Spleen (tissue), 11 donors: Measurements from ENCODE around the gene HOXB5. TPM values are rescaled to one million over a fixed set of nuclear protein-coding genes. Genes with fewer than 3 reads are reported as not detected.

Experiments used
- DNase-seq: peaks from one replicate; pipeline ENCODE4 v3.0.0-alpha.2; 2020
- H3K27ac ChIP-seq, 8 donors: fragments of 200-600 bp; sonication (generic) in 7 of 8; 1 replicate in 4 of 8; 2 replicates in 4 of 8; pipeline versions ENCODE4 v1.5.0 to v1.8.0; 2016 to 2021; ENCODE audit warnings: inconsistent platforms in 4 of 8, mild to moderate bottlenecking in 4 of 8, moderate library complexity in 1 of 8
- H3K27me3 ChIP-seq, 7 donors: fragments of 200-600 bp; sonication (generic) in 6 of 7; replicated peaks in 1 of 7; 1 replicate in 4 of 7; 2 replicates in 3 of 7; pipeline versions ENCODE4 v1.5.0 to v1.8.0; 2016 to 2021; ENCODE audit warnings: inconsistent platforms in 3 of 7, mild to moderate bottlenecking in 1 of 7
- H3K36me3 ChIP-seq, 6 donors: fragments of 200-600 bp; sonication (generic) in 5 of 6; 1 replicate in 4 of 6; 2 replicates in 2 of 6; pipeline versions ENCODE4 v1.5.0 to v1.8.0; 2016 to 2021; ENCODE audit warnings: inconsistent platforms in 2 of 6
- H3K4me1 ChIP-seq, 6 donors: fragments of 200-600 bp; sonication (generic) in 5 of 6; 1 replicate in 3 of 6; 2 replicates in 3 of 6; pipeline versions ENCODE4 v1.5.0 to v1.8.0; 2016 to 2021; ENCODE audit warnings: inconsistent platforms in 3 of 6
- H3K4me3 ChIP-seq, 8 donors: fragments of 200-600 bp; sonication (generic) in 7 of 8; 1 replicate in 4 of 8; 2 replicates in 4 of 8; pipeline versions ENCODE4 v1.5.0 to v1.8.0; 2016 to 2021; ENCODE audit warnings: inconsistent platforms in 4 of 8, mild to moderate bottlenecking in 4 of 8, moderate library complexity in 2 of 8
- H3K9me3 ChIP-seq, 8 donors: fragments of 200-600 bp; sonication (generic) in 7 of 8; 1 replicate in 4 of 8; 2 replicates in 4 of 8; pipeline versions ENCODE4 v1.5.0 to v1.8.0; 2016 to 2021; ENCODE audit warnings: inconsistent platforms in 4 of 8
- CTCF ChIP-seq, 11 experiments: fragments of 200-600 bp in 7 of 11; fragments of 450-650 bp in 4 of 11; sonication (generic) in 4 of 11; IDR thresholded peaks in 8 of 11; conservative IDR thresholded peaks in 3 of 11; 1 replicate in 7 of 11; 2 replicates in 4 of 11; pipeline versions ENCODE4 v1.4.0 to v1.8.0; 2016 to 2021; ENCODE audit warnings: antibody characterized with exemption in 11 of 11, inconsistent platforms in 4 of 11, mild to moderate bottlenecking in 1 of 11
- POLR2A ChIP-seq, 3 donors: fragments of 450-650 bp; IDR thresholded peaks; one replicate each; pipeline ENCODE4 v1.5.1; 2017; ENCODE audit warnings: antibody characterized with exemption in 3 of 3, mild to moderate bottlenecking in 1 of 3
- POLR2AphosphoS5 ChIP-seq, 3 donors: sonication (generic); formaldehyde crosslinking; IDR thresholded peaks; one replicate each; pipeline ENCODE4 v1.5.1; 2017; ENCODE audit warnings: antibody characterized with exemption in 3 of 3
- WGBS, 5 donors: extraction: QIAGEN DNeasy Blood & Tissue Kit in 3 of 5; methylation state at CpG; one replicate each; pipeline versions ENCODE4 v1.1.5 to v1.1.7; 2013 to 2018; 5-methylcytosine and 5-hydroxymethylcytosine counted together
- intact Hi-C: fragments of 100-400 bp; cut with DNase I; formaldehyde crosslinking; loops from one replicate; pipeline ENCODE4 v1.15.0; 2023; ENCODE audit warnings: low total_unique reads
- polyA plus RNA-seq, 3 donors: library from polyadenylated mRNA; stranded (reverse); fragments of 200-250 nt; gene quantifications; one replicate each; pipeline ENCODE4 v1.2.1, GENCODE V29; 2013
- total RNA-seq, 7 donors: library from RNA; depleted of rRNA in 3 of 7; stranded (reverse); fragments of >200 nt in 3 of 7; fragmentation: NEBNext Ultra II Directional in 4 of 7; extraction: Animal tissue kit (Norgen Biotek cat#: 25700) in 4 of 7; gene quantifications; one replicate each; pipeline versions ENCODE4 v1.1.0 to v1.2.1, GENCODE V29; 2016 to 2021
- donor health status: healthy with polysubstance abuse.
- donor health status: DM: no; HTN: no; CAD: no; lungs with moderate emphysema.
- donor health status: DM: no; HTN: no; CAD: no.
- donor health status: Bipolar disorder and iron deficiency.
- donor health status: healthy.
- donor health status: DM: no; HTN: no; CAD: no.
- donor health status: DM: yes; HTN: yes; CAD: no.

Gene HOXB5
- total and polyA plus RNA-seq, 10 donors: 0.43 to 2.6 (median 1.1) TPM

GRCh38 chr17:48641541-48642058, 48.0 kb upstream of the HOXB5 start:
- H3K9me3 ChIP-seq: no peaks in the 10 kb centered on the region
- H3K27ac ChIP-seq: no peak overlapping the region
- H3K27me3 ChIP-seq: peaks cover 21 to 100% (median 95%) of the 10 kb centered on the region in 7 donors
- DNase-seq: no peak
- no peak overlapping the region for H3K4me3 ChIP-seq
- peaks cover 3 to 33% (median 16%) of the 10 kb centered on the region in 6 donors for H3K4me1 ChIP-seq
- WGBS, 5 donors: 12 to 15% (median 13%) methylated on average over 29 of the region's 29 CpGs
- H3K36me3 ChIP-seq: no peaks in the 10 kb centered on the region
- intact Hi-C loops: no loop called here
- TF ChIP-seq CTCF (IDR thresholded peaks at IDR 0.05 in 8 of 11, conservative IDR thresholded peaks at IDR 0.05 in 3 of 11): no peak

- WGBS, 5 donors: 68 to 78% (median 69%) methylated on average over 1 of the region's 1 CpG
- H3K4me3 ChIP-seq: no peak overlapping the region
- H3K4me1 ChIP-seq: peaks cover 0 to 32% (median 11%) of the 10 kb centered on the region in 6 donors
- no peak for DNase-seq
- peaks cover 18 to 100% (median 95%) of the 10 kb centered on the region in 7 donors for H3K27me3 ChIP-seq
- H3K27ac ChIP-seq: no peak overlapping the region
- intact Hi-C loops: no loop called here
- no peaks in the 10 kb centered on the region for H3K36me3 ChIP-seq
- H3K9me3 ChIP-seq: no peaks in the 10 kb centered on the region
- TF ChIP-seq CTCF (IDR thresholded peaks at IDR 0.05 in 8 of 11, conservative IDR thresholded peaks at IDR 0.05 in 3 of 11) (no peak), POLR2AphosphoS5 (IDR thresholded peaks at IDR 0.05) (no peak), POLR2A (IDR thresholded peaks at IDR 0.05) (no peak)
Measured at GRCh38 chr17:48640858-48641180, 47.2 kb upstream of the HOXB5 start.

GRCh38 chr17:48639982-48640857, 46.6 kb upstream of the HOXB5 start:
- peaks cover 0 to 27% (median 10%) of the 10 kb centered on the region in 6 donors for H3K4me1 ChIP-seq
- no peak overlapping the region for H3K4me3 ChIP-seq
- intact Hi-C loops: no loop called here
- no peaks in the 10 kb centered on the region for H3K36me3 ChIP-seq
- no peaks in the 10 kb centered on the region for H3K9me3 ChIP-seq
- DNase-seq: no peak
- no peak overlapping the region for H3K27ac ChIP-seq
- peaks cover 18 to 100% (median 95%) of the 10 kb centered on the region in 7 donors for H3K27me3 ChIP-seq
- TF ChIP-seq POLR2AphosphoS5 (IDR thresholded peaks at IDR 0.05): no peak
- TF ChIP-seq POLR2A (IDR thresholded peaks at IDR 0.05): no peak
- TF ChIP-seq CTCF (IDR thresholded peaks at IDR 0.05 in 8 of 11, conservative IDR thresholded peaks at IDR 0.05 in 3 of 11): no peak
- 61 to 85% (median 73%) methylated on average over 6 of the region's 6 CpGs for WGBS, 5 donors

GRCh38 chr17:48639136-48639535, 45.6 kb upstream of the HOXB5 start:
- no peaks in the 10 kb centered on the region for H3K36me3 ChIP-seq

More at GRCh38 chr17:48639136-48639535, 45.6 kb upstream of the HOXB5 start:
- no peaks in the 10 kb centered on the region for H3K9me3 ChIP-seq
- no peak for TF ChIP-seq POLR2A (IDR thresholded peaks at IDR 0.05)
- TF ChIP-seq POLR2AphosphoS5 (IDR thresholded peaks at IDR 0.05): no peak
- no peak for TF ChIP-seq CTCF (IDR thresholded peaks at IDR 0.05 in 8 of 11, conservative IDR thresholded peaks at IDR 0.05 in 3 of 11)
- H3K4me3 ChIP-seq: no peak overlapping the region
- peaks cover 23 to 100% (median 96%) of the 10 kb centered on the region in 7 donors for H3K27me3 ChIP-seq
- 38 to 74% (median 59%) methylated on average over 5 of the region's 5 CpGs for WGBS, 5 donors
- H3K4me1 ChIP-seq: peaks cover 0 to 31% (median 10%) of the 10 kb centered on the region in 6 donors
- DNase-seq: no peak
- H3K27ac ChIP-seq: no peak overlapping the region
- intact Hi-C loops: no loop called here
